HepG2 (cell line): ENCODE measurements around the gene ITGB5. TPM values are rescaled to one million over a fixed set of nuclear protein-coding genes. Genes with fewer than 3 reads are reported as not detected.
A peak's percentile ranks its signal among the peaks of the same experiment; 100 is the strongest.

Experiments
- DDIT3 ChIP-seq: sonication (generic); formaldehyde crosslinking; IDR thresholded peaks from 2 replicates; pipeline ENCODE4 v1.4.0; 2020; ENCODE audit warnings: mild to moderate bottlenecking, missing genetic modification reagents
- GMEB2 ChIP-seq: IDR thresholded peaks from 2 replicates; pipeline ENCODE4 v1.6.1; 2016; ENCODE audit warnings: missing biosample characterization, missing genetic modification reagents, low read depth
- KMT2B ChIP-seq: IDR thresholded peaks from 2 replicates; pipeline ENCODE4 v1.6.1; 2016; ENCODE audit warnings: missing genetic modification reagents, missing compliant biosample characterization
- LBX2 ChIP-seq: sonication (generic); formaldehyde crosslinking; IDR thresholded peaks from 2 replicates; pipeline ENCODE4 v1.5.0; 2020; ENCODE audit warnings: missing genetic modification reagents, mild to moderate bottlenecking, borderline replicate concordance
- RERE ChIP-seq: IDR thresholded peaks from 2 replicates; pipeline ENCODE4 v1.6.1; 2016; ENCODE audit warnings: low read depth, missing genetic modification reagents, missing compliant biosample characterization
- ZFP90 ChIP-seq: sonication (generic); formaldehyde crosslinking; IDR thresholded peaks from 2 replicates; pipeline ENCODE4 v1.8.0; 2022; ENCODE audit warnings: missing genetic modification reagents, mild to moderate bottlenecking, inconsistent platforms, borderline replicate concordance
- ZNF580 ChIP-seq: IDR thresholded peaks from 2 replicates; pipeline ENCODE4 v1.6.1; 2016; ENCODE audit warnings: low read depth, borderline replicate concordance
- ZNF788 ChIP-seq: sonication (generic); formaldehyde crosslinking; IDR thresholded peaks from 2 replicates; pipeline ENCODE4 v1.5.0; 2020; ENCODE audit warnings: mild to moderate bottlenecking, missing genetic modification reagents, borderline replicate concordance
- ZZZ3 ChIP-seq: sonication (generic); formaldehyde crosslinking; IDR thresholded peaks from 2 replicates; pipeline ENCODE4 v1.4.0; 2020; ENCODE audit warnings: missing genetic modification reagents, mild to moderate bottlenecking, borderline replicate concordance
- polyA plus RNA-seq, 8 experiments: library from polyadenylated mRNA; depleted of rRNA in 3 of 8; stranded (reverse) in 7 of 8; unstranded in 1 of 8; fragments of >200 nt; fragmentation: Illumina TruSeq in 4 of 8; extraction: Trizol in 4 of 8; gene quantifications; 2 replicates each; pipeline versions ENCODE4 v1.2.1 to v1.2.3, GENCODE V29; 2011 to 2016; ENCODE audit warnings: low read depth in 4 of 8, missing spikeins in 1 of 8, mixed read lengths in 1 of 8; ENCODE audit not compliant: insufficient read depth in 1 of 8
- total RNA-seq, 5 experiments: library from RNA; depleted of rRNA; stranded (reverse); fragments of >200 nt; fragmentation: Illumina TruSeq; extraction: Trizol; gene quantifications; 2 replicates each; pipeline ENCODE4 v1.2.3, GENCODE V29; 2016; ENCODE audit warnings: low read depth in 1 of 5
- TF ChIP-seq, protein P1 (sequence below): sonication (generic); formaldehyde crosslinking; IDR thresholded peaks from 2 replicates; pipeline ENCODE4 v1.9.0; 2021; ENCODE audit warnings: missing genetic modification reagents, borderline replicate concordance
- TF ChIP-seq, protein P2 (sequence below): sonication (generic); formaldehyde crosslinking; IDR thresholded peaks from 2 replicates; pipeline ENCODE4 v1.4.0; 2020; ENCODE audit warnings: missing genetic modification reagents

The ITGB5 gene
- total and polyA plus RNA-seq, 2 of the 13 experiments (the other 11 are each of a cell fraction or from before 2014, with no cell fraction given) = 74.1 to 343 TPM

- TF ChIP-seq KMT2B (CRISPR knock-in tag) = 0 out of 2 replicates have a peak, but pooled peaks have one; percentile 29
- TF ChIP-seq, protein P1, sequence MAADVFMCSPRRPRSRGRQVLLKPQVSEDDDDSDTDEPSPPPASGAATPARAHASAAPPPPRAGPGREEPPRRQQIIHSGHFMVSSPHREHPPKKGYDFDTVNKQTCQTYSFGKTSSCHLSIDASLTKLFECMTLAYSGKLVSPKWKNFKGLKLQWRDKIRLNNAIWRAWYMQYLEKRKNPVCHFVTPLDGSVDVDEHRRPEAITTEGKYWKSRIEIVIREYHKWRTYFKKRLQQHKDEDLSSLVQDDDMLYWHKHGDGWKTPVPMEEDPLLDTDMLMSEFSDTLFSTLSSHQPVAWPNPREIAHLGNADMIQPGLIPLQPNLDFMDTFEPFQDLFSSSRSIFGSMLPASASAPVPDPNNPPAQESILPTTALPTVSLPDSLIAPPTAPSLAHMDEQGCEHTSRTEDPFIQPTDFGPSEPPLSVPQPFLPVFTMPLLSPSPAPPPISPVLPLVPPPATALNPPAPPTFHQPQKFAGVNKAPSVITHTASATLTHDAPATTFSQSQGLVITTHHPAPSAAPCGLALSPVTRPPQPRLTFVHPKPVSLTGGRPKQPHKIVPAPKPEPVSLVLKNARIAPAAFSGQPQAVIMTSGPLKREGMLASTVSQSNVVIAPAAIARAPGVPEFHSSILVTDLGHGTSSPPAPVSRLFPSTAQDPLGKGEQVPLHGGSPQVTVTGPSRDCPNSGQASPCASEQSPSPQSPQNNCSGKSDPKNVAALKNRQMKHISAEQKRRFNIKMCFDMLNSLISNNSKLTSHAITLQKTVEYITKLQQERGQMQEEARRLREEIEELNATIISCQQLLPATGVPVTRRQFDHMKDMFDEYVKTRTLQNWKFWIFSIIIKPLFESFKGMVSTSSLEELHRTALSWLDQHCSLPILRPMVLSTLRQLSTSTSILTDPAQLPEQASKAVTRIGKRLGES (CRISPR knock-in tag) = no peak
- TF ChIP-seq GMEB2 = no peak
- no peak for TF ChIP-seq RERE
- TF ChIP-seq ZFP90 (CRISPR knock-in tag) = 0 out of 2 replicates have a peak, but pooled peaks have one; percentile 6
- TF ChIP-seq ZNF580 (CRISPR knock-in tag) = peak; percentile 52; the same call in 1 of the 2 replicates
- TF ChIP-seq ZZZ3 (CRISPR knock-in tag) = 0 out of 2 replicates have a peak, but pooled peaks have one; percentile 11
- TF ChIP-seq DDIT3 (CRISPR knock-in tag) = no peak
- peak; percentile 43; the same call in 1 of the 2 replicates for TF ChIP-seq ZNF788 (CRISPR knock-in tag)
- TF ChIP-seq, protein P2, sequence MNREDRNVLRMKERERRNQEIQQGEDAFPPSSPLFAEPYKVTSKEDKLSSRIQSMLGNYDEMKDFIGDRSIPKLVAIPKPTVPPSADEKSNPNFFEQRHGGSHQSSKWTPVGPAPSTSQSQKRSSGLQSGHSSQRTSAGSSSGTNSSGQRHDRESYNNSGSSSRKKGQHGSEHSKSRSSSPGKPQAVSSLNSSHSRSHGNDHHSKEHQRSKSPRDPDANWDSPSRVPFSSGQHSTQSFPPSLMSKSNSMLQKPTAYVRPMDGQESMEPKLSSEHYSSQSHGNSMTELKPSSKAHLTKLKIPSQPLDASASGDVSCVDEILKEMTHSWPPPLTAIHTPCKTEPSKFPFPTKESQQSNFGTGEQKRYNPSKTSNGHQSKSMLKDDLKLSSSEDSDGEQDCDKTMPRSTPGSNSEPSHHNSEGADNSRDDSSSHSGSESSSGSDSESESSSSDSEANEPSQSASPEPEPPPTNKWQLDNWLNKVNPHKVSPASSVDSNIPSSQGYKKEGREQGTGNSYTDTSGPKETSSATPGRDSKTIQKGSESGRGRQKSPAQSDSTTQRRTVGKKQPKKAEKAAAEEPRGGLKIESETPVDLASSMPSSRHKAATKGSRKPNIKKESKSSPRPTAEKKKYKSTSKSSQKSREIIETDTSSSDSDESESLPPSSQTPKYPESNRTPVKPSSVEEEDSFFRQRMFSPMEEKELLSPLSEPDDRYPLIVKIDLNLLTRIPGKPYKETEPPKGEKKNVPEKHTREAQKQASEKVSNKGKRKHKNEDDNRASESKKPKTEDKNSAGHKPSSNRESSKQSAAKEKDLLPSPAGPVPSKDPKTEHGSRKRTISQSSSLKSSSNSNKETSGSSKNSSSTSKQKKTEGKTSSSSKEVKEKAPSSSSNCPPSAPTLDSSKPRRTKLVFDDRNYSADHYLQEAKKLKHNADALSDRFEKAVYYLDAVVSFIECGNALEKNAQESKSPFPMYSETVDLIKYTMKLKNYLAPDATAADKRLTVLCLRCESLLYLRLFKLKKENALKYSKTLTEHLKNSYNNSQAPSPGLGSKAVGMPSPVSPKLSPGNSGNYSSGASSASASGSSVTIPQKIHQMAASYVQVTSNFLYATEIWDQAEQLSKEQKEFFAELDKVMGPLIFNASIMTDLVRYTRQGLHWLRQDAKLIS (CRISPR knock-in tag) = peak; percentile 47; the same call in 1 of the 2 replicates
- no peak for TF ChIP-seq LBX2
Observed at GRCh38 chr3:124886168-124887056, 753 bp downstream of the ITGB5 start (continued).
